GM18502 (cell line): Measurements from ENCODE around the gene DPH6.
"Not testable (repeated sequence)": the region's sequence is repeated elsewhere in the genome, so short reads cannot be mapped to it uniquely, and the experiment has no call there.

ENCODE experiments used
- ATAC-seq: cut with Tn5 transposase; IDR thresholded peaks from one replicate; pipeline ENCODE4 v1.9.1; 2021; ENCODE audit warnings: mild to moderate bottlenecking; ENCODE audit not compliant: unreplicated experiment, poor library complexity

DPH6 gene

DNA sequence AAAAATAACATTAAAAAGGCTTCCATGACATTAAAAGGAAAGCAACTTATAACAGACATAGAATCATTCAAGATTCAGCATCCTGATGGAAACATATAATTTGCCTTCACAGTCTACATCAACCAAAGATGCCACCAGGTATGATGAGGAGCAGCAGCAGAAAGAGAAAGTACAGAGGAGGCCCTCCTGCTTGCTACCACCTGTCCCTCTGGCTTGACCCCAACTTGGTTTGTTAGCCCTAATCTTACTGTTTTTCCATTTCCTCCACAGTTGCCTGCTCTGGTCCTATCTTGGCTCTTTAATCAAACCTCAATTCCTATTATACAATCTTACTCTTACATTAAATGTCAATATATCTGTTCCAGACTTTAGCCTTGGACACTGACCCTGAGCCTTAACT, 171.3 kb downstream of the DPH6 start:
- no peak for ATAC-seq

DNA sequence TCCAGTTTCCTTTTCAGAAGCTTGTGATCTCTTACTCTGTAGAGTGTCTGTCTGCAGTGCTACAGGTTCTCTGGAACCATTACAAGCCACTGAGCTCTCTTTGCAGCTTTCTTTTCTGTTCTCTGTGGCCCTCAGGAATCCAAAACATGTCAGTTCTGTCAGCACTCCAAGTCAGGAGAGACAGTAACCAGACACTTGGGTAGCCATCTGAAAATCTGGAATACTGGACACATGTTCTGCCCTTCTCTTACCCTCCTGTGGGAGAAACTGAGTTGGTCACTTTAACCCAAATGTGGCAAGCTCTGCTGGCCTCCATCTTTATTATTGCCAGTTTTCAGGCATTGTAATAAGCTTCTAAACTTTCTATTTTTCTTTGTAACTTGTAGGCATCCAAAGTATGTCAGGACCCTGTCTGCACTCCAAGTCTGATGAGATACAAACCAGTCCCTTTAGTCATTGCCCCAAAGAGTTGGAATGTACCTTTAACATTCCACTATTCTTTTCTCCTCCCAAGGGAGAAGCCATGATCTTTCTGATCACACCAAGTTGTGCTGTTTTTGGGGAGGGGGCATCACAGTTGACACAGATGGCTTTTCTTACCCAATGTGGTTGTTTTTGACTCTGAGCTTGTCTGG, 183.7 kb downstream of the DPH6 start:
- no peak for ATAC-seq

DNA sequence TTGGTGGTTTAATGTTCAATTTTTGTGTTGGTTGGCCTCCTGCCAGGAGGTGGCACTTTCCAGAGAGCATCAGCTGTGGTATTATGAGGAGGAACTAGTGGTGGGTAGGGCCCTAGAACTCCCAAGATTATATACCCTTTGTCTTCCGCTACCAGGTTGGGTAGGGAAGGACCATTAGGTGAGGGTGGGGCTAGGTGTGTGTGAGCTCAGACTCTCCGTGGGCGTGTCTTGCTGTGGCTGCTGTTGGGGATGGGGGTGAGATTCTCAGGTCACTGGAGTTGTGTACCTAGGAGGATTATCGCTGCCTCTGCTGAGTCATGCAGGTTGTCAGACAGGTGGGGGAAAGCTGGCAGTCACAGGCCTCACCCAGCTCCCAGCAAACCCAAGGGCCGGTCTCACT, 187.1 kb downstream of the DPH6 start:
- ATAC-seq: no peak

DNA sequence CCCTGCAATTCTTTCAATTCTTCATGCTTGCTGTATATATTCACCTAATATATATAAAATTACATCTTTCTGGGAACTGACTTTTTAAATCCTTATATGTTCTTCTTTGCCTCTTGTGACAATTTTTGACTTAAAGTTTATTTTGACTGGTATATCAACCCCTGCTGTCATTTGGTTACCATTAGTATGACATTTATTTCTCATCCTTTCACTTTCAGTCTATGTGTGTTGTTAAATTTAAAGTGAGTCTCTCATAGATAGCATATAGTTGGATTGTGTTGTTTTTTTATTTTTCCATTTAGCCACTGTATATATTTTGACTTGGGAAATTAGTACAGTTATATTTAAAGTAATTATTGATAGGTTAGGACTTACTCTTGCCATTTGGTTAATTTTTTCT, 194.9 kb downstream of the DPH6 start:
- no peak for ATAC-seq

DNA sequence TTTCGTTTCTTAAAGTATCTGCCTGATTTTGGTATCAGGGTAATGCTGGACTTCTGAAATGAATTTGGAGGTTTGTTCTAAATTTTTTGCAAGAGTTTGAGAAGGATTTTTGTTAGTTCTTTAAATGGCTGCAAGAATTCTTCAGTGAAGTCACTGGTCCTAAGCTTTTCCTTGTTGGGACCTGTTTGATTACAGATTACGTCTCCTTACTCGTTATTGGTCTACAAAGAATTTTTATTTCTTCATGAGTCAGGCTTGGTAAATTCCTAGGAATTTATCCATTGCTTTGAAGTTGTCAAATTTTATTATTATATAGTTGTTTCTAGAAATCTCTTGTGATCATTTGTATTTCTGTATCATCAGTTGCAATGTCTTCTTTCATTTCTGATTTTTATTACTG, 196.0 kb downstream of the DPH6 start:
- no peak for ATAC-seq

DNA sequence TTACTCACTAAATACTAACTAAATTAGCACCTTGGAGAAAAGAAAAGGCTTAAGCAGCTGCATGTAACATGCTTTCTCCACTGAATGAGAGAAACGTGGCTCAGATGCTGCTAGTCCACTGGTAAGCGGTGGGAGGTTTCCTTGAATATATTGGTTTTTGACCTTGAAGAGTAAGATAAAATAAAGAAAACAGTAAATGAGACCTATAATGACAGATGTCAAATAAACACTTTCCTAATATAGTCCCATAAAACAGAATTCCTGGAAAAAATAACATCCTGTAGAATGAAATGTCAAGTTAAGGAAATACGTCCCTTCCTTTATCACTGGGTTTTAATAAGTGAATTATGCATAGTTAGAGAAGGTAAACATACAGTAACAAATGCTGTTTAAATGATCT, 215.0 kb downstream of the DPH6 start:
- no peak for ATAC-seq

DNA sequence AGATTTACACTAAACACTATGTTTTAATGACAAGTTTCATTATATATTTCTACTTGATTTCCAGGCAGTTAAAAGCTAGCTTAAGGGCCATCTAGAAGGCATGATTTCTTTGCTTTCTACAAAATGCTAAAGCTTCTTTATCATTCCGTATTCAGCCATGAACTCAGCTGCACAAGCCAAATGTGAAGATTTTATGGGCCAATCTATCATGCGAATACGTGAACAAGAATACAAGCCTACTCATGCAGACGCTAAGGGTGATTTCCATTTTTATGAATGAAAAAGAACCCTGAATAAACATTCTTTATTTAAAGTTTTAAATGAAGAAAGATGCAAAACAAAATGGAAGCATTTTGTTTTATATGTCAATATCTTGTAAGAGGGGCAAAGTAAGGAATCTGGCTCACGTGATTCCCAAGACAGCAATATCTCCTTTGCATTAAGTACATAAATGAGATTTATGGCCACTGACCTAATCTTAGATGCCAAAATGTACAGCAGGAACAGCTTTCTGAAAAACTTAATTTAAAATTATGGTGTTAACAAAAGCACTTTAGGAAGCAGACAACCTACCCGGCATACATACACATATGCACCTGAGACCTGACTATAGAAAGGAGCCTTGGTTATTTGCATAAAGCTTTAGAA, 215.8 kb downstream of the DPH6 start:
- ATAC-seq: no peak

DNA sequence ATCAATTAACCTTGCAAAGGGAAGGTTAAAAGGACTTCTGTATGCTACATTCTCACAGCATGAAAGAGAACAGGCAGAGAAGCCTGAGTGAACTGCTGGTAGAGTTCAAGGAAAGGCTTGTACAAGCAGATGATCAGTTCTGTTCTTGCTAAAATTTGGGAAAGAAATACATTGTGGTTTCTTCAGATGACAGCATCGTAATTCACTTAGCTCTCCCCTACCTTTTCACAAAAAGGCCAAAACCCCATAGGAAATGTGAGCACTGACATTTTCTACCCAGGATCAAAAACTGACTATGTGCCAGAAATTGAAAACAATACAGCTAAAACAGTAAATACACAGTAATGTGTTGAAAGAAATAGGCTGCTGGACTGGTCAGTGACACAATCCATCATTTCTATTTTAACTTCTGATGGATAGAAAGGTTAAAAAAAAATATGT, 216.4 kb downstream of the DPH6 start:
- ATAC-seq: no peak

DNA sequence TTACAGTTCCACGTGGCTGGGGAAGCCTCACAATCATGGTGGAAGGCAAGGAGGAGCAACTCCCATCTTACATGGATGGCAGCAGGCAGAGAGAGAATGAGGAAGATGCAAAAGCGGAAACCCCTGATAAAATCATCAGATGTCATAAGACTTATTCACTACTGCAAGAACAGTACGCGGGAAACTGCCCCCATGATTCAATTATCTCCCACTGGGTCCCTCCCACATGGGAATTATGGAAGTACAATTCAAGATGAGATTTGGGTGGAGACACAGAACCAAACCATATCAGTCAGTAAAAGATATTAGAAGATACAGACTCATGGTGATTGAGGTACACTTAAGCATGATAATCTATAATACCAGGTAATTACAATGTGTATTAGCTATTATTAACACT, 217.1 kb downstream of the DPH6 start:
- ATAC-seq: not testable (repeated sequence)

DNA sequence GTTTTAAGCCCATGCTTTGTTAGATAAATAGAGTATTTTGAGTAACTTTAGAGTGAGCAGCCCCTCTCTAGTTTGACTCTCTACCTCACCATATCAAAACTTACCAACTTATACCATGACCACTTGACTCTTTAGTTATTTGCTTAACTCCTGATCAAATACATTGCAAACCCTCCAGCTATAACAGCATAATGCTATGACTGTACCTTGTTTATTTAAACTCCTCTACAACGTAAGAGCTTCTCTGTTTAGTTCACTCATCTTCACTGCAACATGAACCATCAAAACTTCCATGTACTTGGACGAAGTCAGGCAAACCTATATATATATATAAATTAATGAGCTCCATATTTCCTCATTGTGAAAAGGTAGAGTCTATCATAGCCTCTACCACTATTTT, 218.2 kb downstream of the DPH6 start:
- ATAC-seq: no peak

DNA sequence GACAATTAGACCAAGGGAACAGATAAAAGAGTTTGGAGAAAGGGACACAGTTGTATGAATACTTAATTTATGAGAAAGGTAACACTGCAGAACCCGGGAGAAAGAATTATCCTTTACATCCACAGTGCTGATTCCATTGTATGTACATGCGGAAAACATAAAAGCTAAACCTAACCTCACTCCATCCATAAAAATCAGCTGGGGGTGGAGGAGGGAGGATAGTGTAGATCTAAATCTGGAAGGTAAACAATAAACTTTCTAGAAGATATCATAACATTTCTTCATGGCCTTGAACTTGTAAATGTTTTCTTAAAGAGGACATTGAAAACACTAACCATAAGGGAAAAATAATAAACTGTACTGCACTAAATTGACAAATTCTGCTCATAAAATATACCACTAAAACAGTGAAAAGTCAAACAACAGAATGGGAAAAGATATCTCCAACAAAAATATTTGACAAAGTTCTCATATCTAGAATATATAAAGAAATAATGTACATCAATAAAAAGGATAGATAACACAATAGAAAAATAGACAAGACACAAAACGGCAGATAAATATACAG, 220.5 kb downstream of the DPH6 start:
- ATAC-seq: no peak

DNA sequence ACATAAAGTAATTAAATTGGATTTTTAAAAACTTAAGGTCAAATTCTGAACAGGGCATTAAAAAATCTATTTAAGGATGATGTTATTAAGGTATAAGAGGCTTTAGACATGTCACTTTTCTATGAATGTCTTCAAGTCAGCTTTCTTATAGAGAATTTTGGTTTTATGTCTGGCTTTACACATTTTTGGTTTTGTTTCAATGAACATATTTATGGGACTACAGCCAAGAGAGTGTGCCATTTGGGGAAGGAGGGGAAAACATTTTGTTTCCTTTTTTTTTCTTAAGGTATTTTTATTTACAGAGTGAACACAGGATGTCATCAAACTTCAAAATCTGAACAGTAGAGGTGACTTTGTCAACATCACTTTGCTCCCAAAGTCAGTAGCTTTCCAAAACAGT, 222.8 kb downstream of the DPH6 start:
- no peak for ATAC-seq

DNA sequence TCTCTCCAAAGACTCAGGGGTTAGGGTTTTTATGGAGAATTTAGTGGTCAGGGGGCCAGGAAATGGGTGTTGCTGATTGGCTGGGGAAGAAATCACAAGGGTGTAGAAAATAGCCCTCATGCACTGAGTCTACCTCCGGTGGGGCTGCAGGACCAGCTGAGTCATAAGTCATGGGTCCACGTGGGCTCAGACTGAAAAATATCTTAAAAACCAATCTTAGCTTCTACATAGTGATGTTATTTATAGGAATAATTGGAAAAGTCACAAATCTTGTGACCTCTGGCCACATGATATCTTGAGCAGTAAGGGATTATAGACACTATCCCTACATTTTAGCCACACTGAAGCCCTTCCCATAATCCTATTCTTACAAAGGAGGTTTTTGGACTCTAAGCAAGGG, 224.0 kb downstream of the DPH6 start:
- no peak for ATAC-seq

DNA sequence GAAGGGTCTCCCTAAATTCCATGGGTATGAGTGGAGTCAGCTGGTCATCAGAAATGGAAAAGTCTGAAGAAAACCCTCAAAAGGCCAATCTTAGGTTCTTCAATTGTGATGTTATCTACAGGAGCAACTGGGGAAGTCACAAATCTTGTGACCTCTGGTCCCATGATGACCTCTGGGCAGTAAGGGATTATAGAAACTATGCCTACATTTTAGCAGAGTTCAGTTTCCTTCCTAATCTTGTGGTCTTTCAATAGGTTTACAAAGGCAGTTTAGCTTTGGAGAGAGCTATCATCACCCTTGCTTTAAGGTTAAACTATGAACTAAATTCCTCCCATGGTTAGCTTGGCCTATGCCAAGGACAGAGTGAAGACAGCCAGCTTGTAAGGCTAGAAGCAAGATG, 225.1 kb downstream of the DPH6 start:
- no peak for ATAC-seq
